Transverse colon (tissue), 4 donors: Measurements from ENCODE around the gene NENF. TPM values are rescaled to one million over a fixed set of nuclear protein-coding genes. Genes with fewer than 3 reads are reported as not detected.

Experiments
- DNase-seq: peaks from one replicate; pipeline ENCODE4 v3.0.0-alpha.2; 2019
- H3K27ac ChIP-seq, 4 donors: fragments of 200-600 bp; sonication (generic); 2 replicates each; pipeline ENCODE4 v1.5.1; 2016 to 2018; ENCODE audit warnings: inconsistent platforms in 4 of 4
- H3K27me3 ChIP-seq: fragments of 200-600 bp; sonication (generic); 2 replicates; pipeline ENCODE4 v1.5.1; 2017; ENCODE audit warnings: inconsistent platforms
- H3K36me3 ChIP-seq, 4 donors: fragments of 200-600 bp; sonication (generic); 2 replicates each; pipeline ENCODE4 v1.5.1; 2017 to 2019; ENCODE audit warnings: inconsistent platforms in 4 of 4
- H3K4me1 ChIP-seq, 4 donors: fragments of 200-600 bp; sonication (generic); 2 replicates each; pipeline ENCODE4 v1.5.1; 2017 to 2020; ENCODE audit warnings: inconsistent platforms in 4 of 4
- H3K4me3 ChIP-seq, 4 donors: fragments of 200-600 bp; sonication (generic); 1 replicate in 1 of 4; 2 replicates in 3 of 4; pipeline versions ENCODE4 v1.5.1 to v1.6.1; 2017 to 2019; ENCODE audit warnings: inconsistent platforms in 4 of 4
- H3K9me3 ChIP-seq, 2 donors: fragments of 200-600 bp; sonication (generic); 2 replicates each; pipeline ENCODE4 v1.5.1; 2017 to 2019; ENCODE audit warnings: inconsistent platforms in 2 of 2
- EP300 ChIP-seq: sonication (generic); formaldehyde crosslinking; IDR thresholded peaks from one replicate; pipeline ENCODE4 v1.6.1; 2017; ENCODE audit warnings: antibody characterized with exemption, low read depth
- POLR2A ChIP-seq: fragments of 450-650 bp; IDR thresholded peaks from one replicate; pipeline ENCODE4 v1.6.1; 2016; ENCODE audit warnings: antibody characterized with exemption, mild to moderate bottlenecking, moderate library complexity
- POLR2AphosphoS5 ChIP-seq, 3 donors: sonication (generic); formaldehyde crosslinking; IDR thresholded peaks; one replicate each; pipeline ENCODE4 v1.6.1; 2016; ENCODE audit warnings: antibody characterized with exemption in 3 of 3
- WGBS, 2 donors: methylation state at CpG; one replicate each; pipeline ENCODE4 v1.1.5; 2018; ENCODE audit warnings: low coverage in 1 of 2; 5-methylcytosine and 5-hydroxymethylcytosine counted together
- in situ Hi-C, 4 donors: fragments of 200-750 bp; cut with MboI; loops; one replicate each; pipeline versions ENCODE4 v1.15.0 to v1.15.1; 2017; ENCODE audit warnings: low sequenced_read_pairs in 3 of 4, low pct_ligation_motif_present in 1 of 4, low pct_unique_long_range_greater_than_20kb in 1 of 4
- intact Hi-C: fragments of 100-400 bp; cut with DNase I; formaldehyde crosslinking; loops from one replicate; pipeline ENCODE4 v1.15.1; 2023; ENCODE audit warnings: low total_unique reads
- total RNA-seq, 4 donors: library from RNA; depleted of rRNA; stranded (reverse); fragments of >200 nt; gene quantifications; one replicate each; pipeline ENCODE4 v1.1.0, GENCODE V29; 2016
- TF ChIP-seq, protein P1 (sequence below), 5 experiments: fragments of 200-600 bp in 3 of 5; fragments of 450-650 bp in 2 of 5; sonication (generic) in 3 of 5; IDR thresholded peaks; 1 replicate in 2 of 5; 2 replicates in 3 of 5; pipeline ENCODE4 v1.5.1; 2016 to 2017; ENCODE audit warnings: antibody characterized with exemption in 5 of 5, inconsistent platforms in 3 of 5, mild to moderate bottlenecking in 2 of 5, moderate library complexity in 1 of 5

Gene NENF
- total RNA-seq, 4 donors from 2014 or later = 24.2 to 91.5 (median 35.7) TPM

GRCh38 chr1:212438831-212439237 lies 6.1 kb downstream of the NENF start:
- TF ChIP-seq, protein P1, sequence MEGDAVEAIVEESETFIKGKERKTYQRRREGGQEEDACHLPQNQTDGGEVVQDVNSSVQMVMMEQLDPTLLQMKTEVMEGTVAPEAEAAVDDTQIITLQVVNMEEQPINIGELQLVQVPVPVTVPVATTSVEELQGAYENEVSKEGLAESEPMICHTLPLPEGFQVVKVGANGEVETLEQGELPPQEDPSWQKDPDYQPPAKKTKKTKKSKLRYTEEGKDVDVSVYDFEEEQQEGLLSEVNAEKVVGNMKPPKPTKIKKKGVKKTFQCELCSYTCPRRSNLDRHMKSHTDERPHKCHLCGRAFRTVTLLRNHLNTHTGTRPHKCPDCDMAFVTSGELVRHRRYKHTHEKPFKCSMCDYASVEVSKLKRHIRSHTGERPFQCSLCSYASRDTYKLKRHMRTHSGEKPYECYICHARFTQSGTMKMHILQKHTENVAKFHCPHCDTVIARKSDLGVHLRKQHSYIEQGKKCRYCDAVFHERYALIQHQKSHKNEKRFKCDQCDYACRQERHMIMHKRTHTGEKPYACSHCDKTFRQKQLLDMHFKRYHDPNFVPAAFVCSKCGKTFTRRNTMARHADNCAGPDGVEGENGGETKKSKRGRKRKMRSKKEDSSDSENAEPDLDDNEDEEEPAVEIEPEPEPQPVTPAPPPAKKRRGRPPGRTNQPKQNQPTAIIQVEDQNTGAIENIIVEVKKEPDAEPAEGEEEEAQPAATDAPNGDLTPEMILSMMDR (IDR thresholded peaks at IDR 0.05) = no peak
- TF ChIP-seq POLR2A (no peak), EP300 (no peak), POLR2AphosphoS5 (IDR thresholded peaks at IDR 0.05) (no peak)

GRCh38 chr1:212440419-212440818 lies 7.7 kb downstream of the NENF start:
- no peak for DNase-seq
- Histone ChIP-seq H3K27me3 (no peaks in the 10 kb centered on the region), H3K4me3 (no peak overlapping the region), H3K36me3 (no peaks in the 10 kb centered on the region), H3K9me3 (no peaks in the 10 kb centered on the region), H3K4me1 (no peaks in the 10 kb centered on the region), H3K27ac (no peak overlapping the region)
- in situ Hi-C loops (loop anchor here in 1 of 4 donors (25.0 kb wide), 1 partner anchor 753 kb away; the partner anchor contains the start of gene NEK2), intact Hi-C loops (no loop called here)
- 68 to 88% methylated on average over 7 to 9 of the region's 9 CpGs for WGBS, 2 donors
- TF ChIP-seq, protein P1 (IDR thresholded peaks at IDR 0.05) = no peak
- TF ChIP-seq POLR2AphosphoS5 (IDR thresholded peaks at IDR 0.05) (no peak), EP300 (no peak), POLR2A (no peak)

More at GRCh38 chr1:212438831-212439237, 6.1 kb downstream of the NENF start:
- no peaks in the 10 kb centered on the region for H3K9me3 ChIP-seq
- H3K4me1 ChIP-seq = peaks cover under 1 to 6% (median 4%) of the 10 kb centered on the region in 4 donors
- WGBS, 2 donors = 95 to 98% methylated on average over 2 of the region's 2 CpGs
- intact Hi-C loops (no loop called here), in situ Hi-C loops (loop anchor here in 1 of 4 donors (25.0 kb wide), 1 partner anchor 752 kb away; the partner anchor contains the start of gene NEK2)
- H3K4me3 ChIP-seq = no peak overlapping the region
- H3K27ac ChIP-seq = no peak overlapping the region
- no peaks in the 10 kb centered on the region for H3K36me3 ChIP-seq
- no peak for DNase-seq
- H3K27me3 ChIP-seq = no peaks in the 10 kb centered on the region

DNA sequence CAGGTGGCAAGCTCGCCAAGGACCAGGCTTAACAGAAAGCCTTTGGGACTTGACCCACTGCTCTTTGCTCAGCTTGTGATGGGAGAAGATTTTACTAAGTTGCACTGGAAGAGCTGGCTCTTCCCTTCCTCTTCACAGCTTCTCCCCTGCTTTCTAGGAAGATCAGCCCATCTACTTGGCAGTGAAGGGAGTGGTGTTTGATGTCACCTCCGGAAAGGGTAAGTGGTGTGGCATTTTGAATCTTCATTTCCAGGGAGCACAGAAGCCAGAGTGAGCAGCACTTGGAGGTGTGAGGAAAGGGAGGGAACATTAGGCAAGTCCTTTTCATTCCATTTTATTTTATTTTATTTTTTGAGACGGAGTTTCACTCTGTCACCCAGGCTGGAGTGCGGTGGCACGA lies 9.7 kb downstream of the NENF start:
- H3K4me1 ChIP-seq = no peaks in the 10 kb centered on the region
- WGBS, 2 donors = 96 to 100% methylated on average over 4 to 5 of the region's 5 CpGs

DNA sequence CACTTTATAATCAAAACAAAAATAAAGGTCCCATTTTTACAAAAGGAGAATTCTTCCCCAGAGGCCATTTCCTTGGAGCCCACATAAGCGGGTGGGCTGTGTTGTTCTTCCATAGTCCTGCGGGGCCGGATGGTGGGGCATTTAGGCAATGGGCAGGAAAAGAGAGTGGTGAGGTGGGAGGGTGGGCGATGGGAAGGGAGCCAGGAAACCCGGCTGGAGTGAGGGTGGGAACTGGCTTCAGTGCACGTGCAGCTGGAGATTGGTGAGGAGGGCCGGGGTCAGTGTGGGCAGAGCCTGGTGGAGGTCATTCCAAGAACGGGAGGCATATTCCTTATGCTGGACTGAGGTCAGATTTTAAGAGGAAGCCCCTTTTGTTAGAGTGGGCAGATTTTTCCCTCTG lies 13.6 kb downstream of the NENF start:
- Histone ChIP-seq H3K36me3 (peaks cover 0 to 4% (median 0%) of the 10 kb centered on the region in 4 donors), H3K27ac (no peak overlapping the region), H3K4me1 (no peaks in the 10 kb centered on the region), H3K27me3 (no peaks in the 10 kb centered on the region), H3K9me3 (no peaks in the 10 kb centered on the region), H3K4me3 (no peak overlapping the region)
- intact Hi-C loops = no loop called here
- no peak for TF ChIP-seq EP300
- TF ChIP-seq POLR2AphosphoS5 (IDR thresholded peaks at IDR 0.05) = no peak
- TF ChIP-seq, protein P1 (IDR thresholded peaks at IDR 0.05) = no peak
- no peak for TF ChIP-seq POLR2A
- WGBS, 2 donors = 84 to 86% methylated on average over 5 to 8 of the region's 8 CpGs
- in situ Hi-C loops = loop anchor here in 1 of 4 donors (25.0 kb wide), 1 partner anchor 759 kb away; the partner anchor contains the start of gene NEK2
- no peak for DNase-seq

More for the DNA sequence above, 9.7 kb downstream of the NENF start:
- H3K27me3 ChIP-seq = no peaks in the 10 kb centered on the region
- H3K27ac ChIP-seq = no peak overlapping the region
- TF ChIP-seq EP300 = no peak
- TF ChIP-seq POLR2A = no peak
- TF ChIP-seq, protein P1 (IDR thresholded peaks at IDR 0.05) = no peak
- TF ChIP-seq POLR2AphosphoS5 (IDR thresholded peaks at IDR 0.05) = no peak
- peaks cover 0 to 4% (median 0%) of the 10 kb centered on the region in 4 donors for H3K36me3 ChIP-seq
- no peak for DNase-seq
- H3K4me3 ChIP-seq = no peak overlapping the region
- H3K9me3 ChIP-seq = no peaks in the 10 kb centered on the region
- intact Hi-C loops (no loop called here), in situ Hi-C loops (loop anchor here in 1 of 4 donors (25.0 kb wide), 1 partner anchor 755 kb away; the partner anchor contains the start of gene NEK2)
